ENCODE measurements around the gene AQP12A. TPM values are rescaled to one million over a fixed set of nuclear protein-coding genes. Genes with fewer than 3 reads are reported as not detected.

Gene AQP12A
- total RNA-seq, 1 experiment from 2014 or later: not detected

DNA sequence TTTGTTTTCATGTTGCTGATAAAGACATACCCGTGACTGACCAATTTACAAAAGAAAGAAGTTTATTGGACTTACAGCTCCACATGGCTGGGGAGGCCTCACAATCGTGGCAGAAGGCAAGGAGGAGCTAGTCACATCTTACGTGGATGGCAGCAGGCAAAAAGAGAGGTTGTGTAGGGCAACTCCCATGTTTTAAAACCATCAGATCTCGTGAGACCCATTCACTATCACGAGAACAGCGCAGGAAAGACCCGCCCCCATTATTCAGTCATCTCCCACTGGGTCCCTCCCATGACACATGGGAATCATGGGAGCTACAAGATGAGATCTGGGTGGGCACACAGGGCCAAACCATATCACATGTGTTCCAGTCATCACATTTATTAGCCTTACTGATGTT is 16.8 kb downstream of the AQP12A start:
- no peak overlapping the region for H3K27ac ChIP-seq (ENCODE audit: low read depth, low read length)
- no peaks in the 10 kb centered on the region; the same call in 1 of the 2 replicates for H3K27me3 ChIP-seq (ENCODE audit: insufficient read depth, low read length)
- POLR2A ChIA-PET: no interaction called here
- no peak overlapping the region for H3K9ac ChIP-seq (ENCODE audit: low read length)
- RAD21 ChIA-PET (ENCODE audit: low non-redundant PET in 1 of 2, low total read pairs in 2 of 2, uncharacterized antibody in 2 of 2, unreplicated experiment in 2 of 2): no interaction called here
- BruUV-seq (replicated peaks): no TSS peak
- no peaks in the 10 kb centered on the region for H3K36me3 ChIP-seq (ENCODE audit: control insufficient read depth in 1 of 2, insufficient read depth in 2 of 2, low read length in 2 of 2)
- no peak overlapping the region for H3K4me2 ChIP-seq (ENCODE audit: low read length)
- no peak for DNase-seq (ENCODE audit: low read depth, low spot score)
- ATAC-seq: no peak
- no peak overlapping the region for H3K4me3 ChIP-seq (replicated peaks in 1 of 2; ENCODE audit: low read depth in 1 of 2, low read length in 2 of 2)
- no peaks in the 10 kb centered on the region for H3K79me2 ChIP-seq (ENCODE audit: insufficient read depth, low read length)
- no peaks in the 10 kb centered on the region for H3K9me3 ChIP-seq (ENCODE audit: control insufficient read depth in 1 of 2, insufficient read depth in 1 of 2, low read depth in 1 of 2, low read length in 2 of 2)
- intact Hi-C loops (cut with micrococcal nuclease): loop anchor here (5.0 kb wide), 2 partner anchors 41 to 211 kb away; no protein-coding TSS in a partner anchor
- H3K4me1 ChIP-seq (ENCODE audit: control insufficient read depth in 1 of 2, insufficient read depth in 2 of 2, low read length in 2 of 2): no peaks in the 10 kb centered on the region
- CTCF ChIA-PET: interaction anchor here (1.5 kb wide), 1 partner anchor 132 kb away, joined by 3 read pairs; no protein-coding TSS in a partner anchor
- no peaks in the 10 kb centered on the region for H4K20me1 ChIP-seq (ENCODE audit: insufficient read depth)
- no peak for TF ChIP-seq FOSL1 (IDR thresholded peaks at IDR 0.05; ENCODE audit: low read depth)
- H2AFZ ChIP-seq (ENCODE audit: low read depth, low read length, poor library complexity, severe bottlenecking): no peak overlapping the region
- no peaks in the 10 kb centered on the region for H3K9me2 ChIP-seq (ENCODE audit: insufficient read depth)

DNA sequence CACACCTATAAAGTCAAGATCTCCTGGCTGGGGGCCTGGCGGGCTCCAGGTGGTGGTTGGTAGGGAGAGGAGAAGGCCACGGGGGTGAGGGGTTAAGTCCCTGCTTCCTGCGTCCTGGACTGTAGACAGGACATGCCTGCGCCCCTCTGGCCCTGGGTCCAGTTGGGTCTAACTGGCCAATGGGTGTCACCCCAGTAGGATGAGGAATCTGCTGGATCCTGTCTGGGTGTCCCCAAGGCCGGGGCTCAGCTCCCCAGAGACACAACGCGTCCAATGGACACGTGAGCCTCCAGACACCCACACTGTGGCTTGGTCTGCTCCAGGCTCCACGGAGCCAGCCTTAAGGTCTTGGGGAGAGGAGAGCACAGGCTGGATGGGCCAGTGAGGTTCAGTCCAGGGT is 19.6 kb downstream of the AQP12A start:
- Histone ChIP-seq H2AFZ (ENCODE audit: low read depth, low read length, poor library complexity, severe bottlenecking) (no peak overlapping the region), H3K27me3 (ENCODE audit: insufficient read depth, low read length) (no peaks in the 10 kb centered on the region; the same call in 1 of the 2 replicates), H3K79me2 (ENCODE audit: insufficient read depth, low read length) (no peaks in the 10 kb centered on the region), H3K4me2 (ENCODE audit: low read length) (no peak overlapping the region), H3K9me3 (ENCODE audit: control insufficient read depth in 1 of 2, insufficient read depth in 1 of 2, low read depth in 1 of 2, low read length in 2 of 2) (no peaks in the 10 kb centered on the region), H3K36me3 (ENCODE audit: control insufficient read depth in 1 of 2, insufficient read depth in 2 of 2, low read length in 2 of 2) (no peaks in the 10 kb centered on the region), H3K4me3 (replicated peaks in 1 of 2; ENCODE audit: low read depth in 1 of 2, low read length in 2 of 2) (no peak overlapping the region), H3K9ac (ENCODE audit: low read length) (no peak overlapping the region), H3K4me1 (ENCODE audit: control insufficient read depth in 1 of 2, insufficient read depth in 2 of 2, low read length in 2 of 2) (no peaks in the 10 kb centered on the region), H3K27ac (ENCODE audit: low read depth, low read length) (no peak overlapping the region; the same call in 1 of the 2 replicates), H4K20me1 (ENCODE audit: insufficient read depth) (no peaks in the 10 kb centered on the region), H3K9me2 (ENCODE audit: insufficient read depth) (no peaks in the 10 kb centered on the region)
- RAD21 ChIA-PET (ENCODE audit: low non-redundant PET in 1 of 2, low total read pairs in 2 of 2, uncharacterized antibody in 2 of 2, unreplicated experiment in 2 of 2): no interaction called here
- POLR2A ChIA-PET: no interaction called here
- ATAC-seq: no peak
- intact Hi-C loops (cut with micrococcal nuclease): no loop called here
- BruUV-seq (replicated peaks): no TSS peak
- TF ChIP-seq, protein P1, sequence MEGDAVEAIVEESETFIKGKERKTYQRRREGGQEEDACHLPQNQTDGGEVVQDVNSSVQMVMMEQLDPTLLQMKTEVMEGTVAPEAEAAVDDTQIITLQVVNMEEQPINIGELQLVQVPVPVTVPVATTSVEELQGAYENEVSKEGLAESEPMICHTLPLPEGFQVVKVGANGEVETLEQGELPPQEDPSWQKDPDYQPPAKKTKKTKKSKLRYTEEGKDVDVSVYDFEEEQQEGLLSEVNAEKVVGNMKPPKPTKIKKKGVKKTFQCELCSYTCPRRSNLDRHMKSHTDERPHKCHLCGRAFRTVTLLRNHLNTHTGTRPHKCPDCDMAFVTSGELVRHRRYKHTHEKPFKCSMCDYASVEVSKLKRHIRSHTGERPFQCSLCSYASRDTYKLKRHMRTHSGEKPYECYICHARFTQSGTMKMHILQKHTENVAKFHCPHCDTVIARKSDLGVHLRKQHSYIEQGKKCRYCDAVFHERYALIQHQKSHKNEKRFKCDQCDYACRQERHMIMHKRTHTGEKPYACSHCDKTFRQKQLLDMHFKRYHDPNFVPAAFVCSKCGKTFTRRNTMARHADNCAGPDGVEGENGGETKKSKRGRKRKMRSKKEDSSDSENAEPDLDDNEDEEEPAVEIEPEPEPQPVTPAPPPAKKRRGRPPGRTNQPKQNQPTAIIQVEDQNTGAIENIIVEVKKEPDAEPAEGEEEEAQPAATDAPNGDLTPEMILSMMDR (IDR thresholded peaks at IDR 0.05 in 2 of 3, conservative IDR thresholded peaks at IDR 0.05 in 1 of 3; ENCODE audit: borderline replicate concordance in 1 of 3, insufficient read depth in 1 of 3, low read depth in 2 of 3, low read length in 2 of 3): no peak
- no peak for TF ChIP-seq ELF1 (IDR thresholded peaks at IDR 0.05; ENCODE audit: borderline replicate concordance, low read depth)
- TF ChIP-seq POLR2AphosphoS5 (IDR thresholded peaks at IDR 0.05; ENCODE audit: low read depth, low read length): no peak
- no peak for TF ChIP-seq JUND (IDR thresholded peaks at IDR 0.05)
- TF ChIP-seq, protein P2, sequence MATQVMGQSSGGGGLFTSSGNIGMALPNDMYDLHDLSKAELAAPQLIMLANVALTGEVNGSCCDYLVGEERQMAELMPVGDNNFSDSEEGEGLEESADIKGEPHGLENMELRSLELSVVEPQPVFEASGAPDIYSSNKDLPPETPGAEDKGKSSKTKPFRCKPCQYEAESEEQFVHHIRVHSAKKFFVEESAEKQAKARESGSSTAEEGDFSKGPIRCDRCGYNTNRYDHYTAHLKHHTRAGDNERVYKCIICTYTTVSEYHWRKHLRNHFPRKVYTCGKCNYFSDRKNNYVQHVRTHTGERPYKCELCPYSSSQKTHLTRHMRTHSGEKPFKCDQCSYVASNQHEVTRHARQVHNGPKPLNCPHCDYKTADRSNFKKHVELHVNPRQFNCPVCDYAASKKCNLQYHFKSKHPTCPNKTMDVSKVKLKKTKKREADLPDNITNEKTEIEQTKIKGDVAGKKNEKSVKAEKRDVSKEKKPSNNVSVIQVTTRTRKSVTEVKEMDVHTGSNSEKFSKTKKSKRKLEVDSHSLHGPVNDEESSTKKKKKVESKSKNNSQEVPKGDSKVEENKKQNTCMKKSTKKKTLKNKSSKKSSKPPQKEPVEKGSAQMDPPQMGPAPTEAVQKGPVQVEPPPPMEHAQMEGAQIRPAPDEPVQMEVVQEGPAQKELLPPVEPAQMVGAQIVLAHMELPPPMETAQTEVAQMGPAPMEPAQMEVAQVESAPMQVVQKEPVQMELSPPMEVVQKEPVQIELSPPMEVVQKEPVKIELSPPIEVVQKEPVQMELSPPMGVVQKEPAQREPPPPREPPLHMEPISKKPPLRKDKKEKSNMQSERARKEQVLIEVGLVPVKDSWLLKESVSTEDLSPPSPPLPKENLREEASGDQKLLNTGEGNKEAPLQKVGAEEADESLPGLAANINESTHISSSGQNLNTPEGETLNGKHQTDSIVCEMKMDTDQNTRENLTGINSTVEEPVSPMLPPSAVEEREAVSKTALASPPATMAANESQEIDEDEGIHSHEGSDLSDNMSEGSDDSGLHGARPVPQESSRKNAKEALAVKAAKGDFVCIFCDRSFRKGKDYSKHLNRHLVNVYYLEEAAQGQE (IDR thresholded peaks at IDR 0.05; ENCODE audit: low read depth): no peak
- TF ChIP-seq, protein P3, sequence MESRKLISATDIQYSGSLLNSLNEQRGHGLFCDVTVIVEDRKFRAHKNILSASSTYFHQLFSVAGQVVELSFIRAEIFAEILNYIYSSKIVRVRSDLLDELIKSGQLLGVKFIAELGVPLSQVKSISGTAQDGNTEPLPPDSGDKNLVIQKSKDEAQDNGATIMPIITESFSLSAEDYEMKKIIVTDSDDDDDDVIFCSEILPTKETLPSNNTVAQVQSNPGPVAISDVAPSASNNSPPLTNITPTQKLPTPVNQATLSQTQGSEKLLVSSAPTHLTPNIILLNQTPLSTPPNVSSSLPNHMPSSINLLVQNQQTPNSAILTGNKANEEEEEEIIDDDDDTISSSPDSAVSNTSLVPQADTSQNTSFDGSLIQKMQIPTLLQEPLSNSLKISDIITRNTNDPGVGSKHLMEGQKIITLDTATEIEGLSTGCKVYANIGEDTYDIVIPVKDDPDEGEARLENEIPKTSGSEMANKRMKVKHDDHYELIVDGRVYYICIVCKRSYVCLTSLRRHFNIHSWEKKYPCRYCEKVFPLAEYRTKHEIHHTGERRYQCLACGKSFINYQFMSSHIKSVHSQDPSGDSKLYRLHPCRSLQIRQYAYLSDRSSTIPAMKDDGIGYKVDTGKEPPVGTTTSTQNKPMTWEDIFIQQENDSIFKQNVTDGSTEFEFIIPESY (IDR thresholded peaks at IDR 0.05; ENCODE audit: extremely low read depth, insufficient replicate concordance, low read length): no peak
- TF ChIP-seq EZH2 (IDR thresholded peaks at IDR 0.05): no peak
- no peak for TF ChIP-seq ZFX (IDR thresholded peaks at IDR 0.05)
- no peak for TF ChIP-seq YY1 (IDR thresholded peaks at IDR 0.05; ENCODE audit: extremely low read depth, insufficient replicate concordance, low read depth, low read length)
- TF ChIP-seq, protein P4, sequence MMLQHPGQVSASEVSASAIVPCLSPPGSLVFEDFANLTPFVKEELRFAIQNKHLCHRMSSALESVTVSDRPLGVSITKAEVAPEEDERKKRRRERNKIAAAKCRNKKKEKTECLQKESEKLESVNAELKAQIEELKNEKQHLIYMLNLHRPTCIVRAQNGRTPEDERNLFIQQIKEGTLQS (IDR thresholded peaks at IDR 0.05): no peak
- no peak for TF ChIP-seq SP1 (IDR thresholded peaks at IDR 0.05; ENCODE audit: low read depth)
- no peak for TF ChIP-seq POLR2A (IDR thresholded peaks at IDR 0.05; ENCODE audit: borderline replicate concordance, extremely low read depth, insufficient read depth, insufficient read length)
- no peak for DNase-seq (ENCODE audit: low read depth, low spot score)
- CTCF ChIA-PET: no interaction called here

Measured in HCT116 (cell line).